CD4-positive, alpha-beta T cell treated with Interleukin-17A for 4 hours (primary cell): ENCODE data around the gene PROP1.
"Not testable (repeated sequence)": the region's sequence is repeated elsewhere in the genome, so short reads cannot be mapped to it uniquely, and the experiment has no call there.

Experiments used
- DNase-seq: peaks from one replicate; pipeline ENCODE4 v3.0.0-alpha.2; 2020; ENCODE audit warnings: mixed read lengths

The PROP1 gene

GRCh38 chr5:177995691-177996595 lies at the start of gene PROP1:
TSS of gene PROP1 (minus strand) at chr5:177996242. CDS start at chr5:177995933, 309 bp downstream.
- DNase-seq: no peak

GRCh38 chr5:178019379-178020030 lies 23.5 kb upstream of the PROP1 start:
- not testable (repeated sequence) for DNase-seq

- DNase-seq: not testable (repeated sequence)
These were observed 16.7 kb upstream of the PROP1 start for GRCh38 chr5:178012758-178013157.

GRCh38 chr5:178011816-178012554 lies 15.9 kb upstream of the PROP1 start:
- DNase-seq: not testable (repeated sequence)

GRCh38 chr5:178007272-178007671 lies 11.2 kb upstream of the PROP1 start:
- not testable (repeated sequence) for DNase-seq

DNA sequence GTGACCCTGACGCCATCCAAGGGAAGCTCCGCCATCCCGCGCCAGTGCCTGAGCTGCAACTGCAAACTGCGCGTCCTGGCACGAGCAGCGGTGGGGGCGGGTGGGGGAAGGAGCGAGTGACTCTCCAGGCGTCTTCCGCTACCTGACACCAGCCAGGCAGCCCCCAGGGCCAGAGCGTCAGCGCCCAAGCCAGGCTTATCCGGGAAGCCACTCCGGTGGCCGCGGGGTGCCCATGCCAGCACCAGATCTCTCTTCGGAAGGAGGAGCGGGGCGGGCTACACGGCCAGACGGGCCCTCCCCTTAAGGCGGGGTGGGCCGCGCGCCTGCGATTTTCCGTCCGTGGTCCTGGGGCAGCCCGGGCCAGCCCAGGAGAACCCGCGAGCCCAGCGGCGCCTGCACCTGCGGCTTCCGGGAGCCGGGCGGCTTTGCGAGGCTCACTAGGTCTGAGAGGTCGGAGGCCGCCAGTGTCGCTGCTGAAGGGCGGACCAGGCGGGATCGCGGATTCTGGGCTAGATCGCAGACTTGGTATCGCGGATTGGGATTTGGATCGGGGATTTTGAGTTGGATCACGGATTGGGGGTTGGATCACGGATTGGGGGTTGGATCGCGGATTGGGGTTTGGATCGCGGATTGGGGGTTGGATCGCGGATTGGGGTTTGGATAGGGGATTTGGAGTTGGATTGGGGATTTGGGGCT lies 10.6 kb upstream of the PROP1 start:
- peak; percentile 50 for DNase-seq

DNA sequence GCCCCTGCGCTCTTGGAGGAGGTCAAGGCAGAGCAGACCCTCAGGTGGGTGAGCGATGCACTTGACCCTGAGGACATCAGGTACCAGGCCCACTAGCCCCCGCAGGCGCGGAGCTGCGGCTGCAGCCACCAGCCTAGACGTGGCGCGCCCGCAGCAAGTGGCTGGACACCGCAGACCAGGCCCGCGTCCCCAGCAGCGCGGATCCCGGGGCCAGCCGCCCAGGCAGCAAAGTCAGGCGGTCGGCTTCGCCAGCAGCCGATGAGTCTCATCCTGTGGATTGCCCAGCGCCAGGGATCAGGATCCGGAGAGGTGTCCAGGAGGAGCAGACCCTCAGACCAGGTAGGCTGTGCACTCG lies 10.1 kb upstream of the PROP1 start:
- DNase-seq: not testable (repeated sequence)

DNA sequence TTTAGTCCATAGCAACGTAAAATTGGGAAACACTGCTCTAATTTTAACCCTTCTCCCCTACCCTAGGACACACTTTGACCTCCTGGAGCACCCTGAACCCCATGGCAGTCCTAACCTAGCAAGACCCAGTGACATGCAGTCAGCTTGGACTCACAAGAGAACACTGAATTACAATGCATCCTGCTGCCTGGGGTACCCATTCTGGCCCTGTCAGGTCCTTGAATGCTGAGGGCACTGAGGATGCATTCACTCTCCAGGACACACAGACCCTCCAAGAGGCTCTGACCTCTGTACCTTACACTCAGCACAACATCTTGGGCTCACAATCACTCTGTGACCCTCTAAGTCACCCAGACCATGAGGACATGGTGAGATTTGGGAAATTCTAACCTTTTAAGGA lies 1.8 kb upstream of the PROP1 start:
- no peak for DNase-seq

GRCh38 chr5:177997319-177997670 lies 1.3 kb upstream of the PROP1 start:
- DNase-seq: no peak

GRCh38 chr5:177996660-177997318 lies 747 bp upstream of the PROP1 start:
- DNase-seq: no peak

DNA sequence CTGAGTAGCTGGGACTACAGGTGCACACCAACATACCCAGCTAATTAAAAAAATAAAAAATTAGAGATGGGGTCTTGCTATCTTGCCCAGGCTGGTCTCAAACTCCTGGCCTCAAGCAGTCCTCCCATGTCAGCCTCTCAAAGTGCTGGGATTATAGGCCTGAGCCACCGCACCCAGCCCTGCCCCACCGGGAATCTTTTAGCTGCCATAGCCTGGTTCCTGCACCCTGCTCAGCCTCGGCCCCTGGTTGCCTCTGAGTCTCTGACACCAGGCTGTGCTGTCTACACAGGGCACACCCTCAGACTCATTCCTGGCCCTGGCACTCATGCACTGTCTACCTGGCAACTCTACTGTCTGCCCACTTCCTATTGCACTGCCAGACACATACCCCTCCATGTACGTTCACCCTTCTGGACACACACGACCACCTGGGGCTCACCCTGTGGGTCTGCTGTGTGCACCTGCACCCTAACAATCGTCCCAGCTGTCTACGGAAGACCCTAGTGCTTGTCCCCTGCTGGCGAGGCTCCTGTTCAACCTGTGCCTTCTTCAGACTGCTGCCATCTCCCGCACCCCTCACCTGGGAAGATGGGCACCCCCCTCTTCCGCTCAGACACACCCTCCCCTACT lies 1.4 kb downstream of the PROP1 start:
- DNase-seq: no peak

DNA sequence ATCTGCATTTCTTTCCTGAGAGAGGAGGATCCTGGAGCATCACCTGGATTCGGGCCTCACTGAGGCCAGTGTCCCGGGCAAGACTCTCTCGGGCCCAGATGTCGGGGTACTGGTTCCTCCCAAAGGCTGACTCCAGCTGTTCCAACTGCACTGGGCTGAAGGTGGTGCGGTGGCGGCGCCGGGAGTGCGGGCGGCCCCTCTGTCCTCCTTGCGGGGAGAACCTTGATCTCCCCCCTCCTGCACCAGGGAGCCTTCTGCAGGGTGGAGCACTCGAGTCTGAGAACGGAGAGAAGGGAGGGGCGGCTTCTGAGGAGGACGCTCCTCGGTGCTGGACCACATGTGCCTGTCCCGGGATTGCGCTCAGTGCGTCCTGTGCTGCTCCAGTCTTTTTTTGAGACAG lies 2.0 kb downstream of the PROP1 start:
- DNase-seq: no peak

- DNase-seq: no peak
These were observed 3.6 kb downstream of the PROP1 start for GRCh38 chr5:177992466-177992865.

DNA sequence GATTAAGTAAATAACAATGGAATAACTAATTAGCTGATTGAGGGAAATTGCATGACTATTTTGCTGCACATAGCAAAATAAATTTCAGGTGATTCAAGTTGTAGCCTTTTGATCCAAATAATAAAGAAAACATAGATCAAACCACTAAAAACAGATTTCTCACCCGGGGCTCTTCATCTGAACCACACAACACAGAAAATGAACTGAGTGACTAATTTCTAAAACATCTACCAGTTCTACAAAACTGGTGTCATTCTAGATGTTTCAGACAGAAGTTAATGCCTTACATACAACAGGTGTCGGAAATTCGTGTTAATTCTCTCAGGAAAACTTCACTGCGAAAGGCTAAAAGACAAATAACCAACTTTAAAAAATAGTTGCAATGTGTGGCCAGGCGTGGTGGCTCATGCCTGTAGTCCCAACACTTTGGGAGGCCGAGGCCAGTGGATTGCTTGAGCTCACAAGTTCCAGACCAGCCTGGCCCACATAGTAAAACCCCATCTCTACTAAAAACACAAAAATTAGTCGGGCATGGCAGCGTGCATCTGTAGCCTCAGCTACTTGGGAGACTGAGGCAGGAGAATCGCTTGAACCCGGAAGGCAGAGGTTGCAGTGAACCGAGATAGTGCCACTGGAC lies 6.9 kb downstream of the PROP1 start:
- DNase-seq: no peak

DNA sequence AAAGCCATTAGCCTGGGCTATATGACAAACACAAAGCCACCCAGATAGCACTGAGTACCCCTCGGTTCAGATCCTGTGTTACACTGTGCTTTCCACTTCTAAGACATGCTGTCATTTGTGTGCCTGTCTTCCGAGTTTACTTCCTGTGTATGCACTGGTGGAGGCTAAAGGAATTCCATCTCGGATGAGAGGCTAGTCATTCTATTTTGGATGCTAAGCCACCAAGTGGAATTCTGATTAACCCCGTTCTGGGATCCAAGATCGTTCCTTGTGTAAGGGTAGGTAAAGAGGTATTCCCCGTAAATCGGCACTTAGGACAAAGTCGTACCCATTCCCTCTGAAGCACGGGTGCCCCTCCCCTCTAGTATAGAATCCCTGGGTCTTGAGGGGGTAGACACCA lies 8.7 kb downstream of the PROP1 start:
- no peak for DNase-seq

GRCh38 chr5:177985430-177986040 lies 10.5 kb downstream of the PROP1 start:
- no peak for DNase-seq

- no peak for DNase-seq
These were observed 11.3 kb downstream of the PROP1 start for GRCh38 chr5:177984584-177985206.

DNA sequence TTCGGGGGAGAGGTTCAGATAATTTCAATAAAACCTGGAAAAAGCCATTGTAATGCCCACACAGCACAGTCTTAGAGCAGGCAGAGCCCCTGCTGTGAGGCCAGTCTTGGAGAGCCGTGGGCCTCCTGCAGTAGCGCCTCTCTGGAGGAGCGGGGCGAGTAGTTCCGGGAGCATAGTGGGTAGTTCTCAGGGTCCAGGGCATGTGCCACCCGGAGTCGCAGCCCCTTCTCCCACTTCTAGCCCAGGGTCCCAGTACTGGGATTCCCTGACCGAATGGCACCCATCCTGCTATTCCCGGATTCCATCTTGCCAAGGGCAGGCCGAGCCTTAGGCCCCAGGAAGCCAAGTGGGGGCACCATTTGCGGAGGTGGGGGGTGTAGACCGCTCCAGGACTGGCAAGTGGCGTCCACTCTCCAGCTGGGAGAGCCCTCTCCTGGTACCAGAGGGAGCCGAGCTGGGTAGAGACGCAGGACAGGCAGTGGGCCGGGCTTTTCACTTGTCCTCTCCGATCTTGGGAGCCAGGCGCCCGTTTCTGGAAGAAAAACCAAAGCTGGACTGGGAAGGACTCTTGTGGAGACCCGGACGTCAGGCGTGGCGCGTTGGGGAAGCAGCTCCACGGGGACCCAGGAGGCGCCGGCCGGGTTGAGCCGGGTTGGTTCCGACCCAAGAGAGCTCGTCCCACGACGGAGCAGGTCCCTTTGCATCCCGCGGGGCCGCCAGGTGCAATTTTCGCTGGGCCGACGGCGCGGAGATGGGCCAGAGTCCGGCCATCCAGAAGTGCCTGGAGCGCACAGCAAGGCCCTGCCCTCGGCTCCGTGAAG lies 12.1 kb downstream of the PROP1 start:
- DNase-seq: no peak

GRCh38 chr5:177982956-177983355 lies 13.1 kb downstream of the PROP1 start:
- DNase-seq: no peak
